HG02798 (cell line): ENCODE results near the gene CMIP.

Source experiments
- ATAC-seq: cut with Tn5 transposase; IDR thresholded peaks from one replicate; pipeline ENCODE4 v1.9.1; 2021; ENCODE audit warnings: mild to moderate bottlenecking; ENCODE audit not compliant: unreplicated experiment, poor library complexity

CMIP gene

GRCh38 chr16:81745704-81746558 is 301.3 kb downstream of the CMIP start:
- ATAC-seq = peak; percentile 84

DNA sequence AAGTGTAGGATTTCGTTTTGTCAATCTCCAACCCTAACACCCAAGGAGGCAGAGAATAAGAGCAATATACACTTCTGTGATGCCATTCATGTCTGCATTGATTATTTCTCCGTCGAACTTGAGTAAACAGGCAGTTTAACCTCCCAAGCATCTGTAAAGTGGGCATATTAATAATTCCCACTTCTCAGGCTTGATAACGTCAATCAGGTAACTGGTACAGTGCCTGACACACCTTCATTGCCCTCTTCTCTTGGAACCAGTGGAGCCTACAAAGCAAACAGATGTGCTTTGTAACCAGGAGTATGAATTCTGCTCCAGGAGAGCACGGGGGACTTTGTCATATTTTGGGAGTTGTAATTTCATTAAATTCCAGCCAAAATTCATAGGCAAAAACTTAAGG is 302.0 kb downstream of the CMIP start:
- no peak for ATAC-seq

DNA sequence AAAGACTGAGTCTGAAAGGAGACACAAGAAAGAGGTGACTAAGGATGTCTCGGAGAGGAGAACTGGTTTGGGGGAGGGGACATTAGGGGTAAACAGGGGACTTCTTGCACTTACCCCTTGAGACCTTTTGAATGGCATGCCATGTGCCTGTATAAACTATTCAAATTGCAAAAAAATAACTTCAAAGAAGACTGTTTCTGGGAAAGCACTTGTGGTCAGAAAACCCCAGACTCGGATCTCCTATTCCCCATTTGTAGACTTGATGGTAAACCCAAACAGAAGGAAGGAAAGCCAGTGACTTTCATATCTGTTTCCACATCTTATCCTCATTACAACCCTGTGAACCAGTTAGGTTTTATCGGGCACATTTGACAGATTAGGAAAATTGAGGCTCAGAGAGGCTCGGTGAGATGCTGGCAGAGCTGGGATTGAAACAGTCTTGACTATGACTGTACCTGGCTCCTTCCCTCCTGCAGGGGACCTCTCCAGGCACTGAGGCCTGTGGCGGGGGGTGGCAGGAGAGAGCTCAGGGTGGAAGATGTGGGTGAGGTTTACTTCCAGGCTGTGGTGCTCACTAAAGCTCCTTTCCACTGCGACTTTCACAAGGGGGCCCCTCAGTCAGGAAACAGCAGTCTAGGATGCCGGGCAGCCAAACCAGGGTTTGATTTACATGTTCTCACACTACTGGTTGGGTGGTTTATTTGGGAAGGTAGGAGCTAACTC is 304.0 kb downstream of the CMIP start:
- no peak for ATAC-seq

DNA sequence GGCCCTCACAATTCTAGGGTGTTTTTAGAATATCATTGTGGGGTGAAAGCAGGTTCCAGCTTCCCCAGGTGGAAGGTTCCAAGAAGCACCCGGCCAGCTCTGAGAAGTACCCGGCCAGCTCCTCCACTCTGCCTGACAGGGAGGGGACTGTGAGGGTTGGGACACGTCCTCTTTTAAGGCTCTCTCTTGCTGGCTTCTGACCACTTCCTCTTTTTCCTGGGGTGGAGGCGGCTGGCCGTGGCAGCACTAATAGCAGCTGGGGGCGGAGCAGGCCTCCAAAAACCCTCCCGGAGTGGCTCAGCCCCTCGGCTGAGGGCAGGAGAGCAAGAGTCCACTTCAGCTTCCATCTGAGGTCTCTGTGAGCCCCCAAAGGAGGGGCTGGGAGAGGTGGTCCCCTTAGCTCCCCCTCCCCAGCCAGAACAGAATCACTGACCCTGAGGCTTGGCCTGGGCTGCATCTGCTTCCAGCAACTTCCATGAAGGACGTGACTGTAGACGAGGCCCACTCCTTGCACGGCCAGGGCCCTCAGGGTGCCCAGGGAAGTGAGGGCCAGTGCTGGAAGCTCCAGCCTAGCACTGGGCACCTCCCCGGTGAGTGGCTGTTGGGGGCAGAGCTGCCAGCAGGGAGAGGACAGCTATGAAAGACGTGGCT is 307.7 kb downstream of the CMIP start:
- ATAC-seq = peak; percentile 95

- ATAC-seq = no peak
Measured at GRCh38 chr16:81752876-81753227, 308.2 kb downstream of the CMIP start.

DNA sequence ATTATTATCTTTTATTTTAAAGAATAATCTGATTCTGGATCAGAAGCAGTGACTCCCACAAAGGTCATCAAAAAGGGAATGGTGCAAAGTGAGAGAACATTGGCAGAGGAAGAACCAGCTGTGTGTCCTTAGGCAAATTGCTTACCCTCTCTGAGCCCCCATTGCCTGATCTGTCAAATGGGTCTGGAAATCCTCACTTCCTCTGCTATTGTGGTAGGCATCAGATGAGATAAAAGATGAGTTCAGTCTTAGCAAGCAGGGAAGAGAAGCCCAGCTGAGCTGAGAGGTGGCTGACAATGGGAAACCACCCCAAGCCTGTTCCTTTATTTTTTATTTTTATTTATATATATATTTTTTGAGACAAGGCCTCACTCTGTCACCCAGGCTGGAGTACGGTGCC is 310.2 kb downstream of the CMIP start:
- no peak for ATAC-seq

DNA sequence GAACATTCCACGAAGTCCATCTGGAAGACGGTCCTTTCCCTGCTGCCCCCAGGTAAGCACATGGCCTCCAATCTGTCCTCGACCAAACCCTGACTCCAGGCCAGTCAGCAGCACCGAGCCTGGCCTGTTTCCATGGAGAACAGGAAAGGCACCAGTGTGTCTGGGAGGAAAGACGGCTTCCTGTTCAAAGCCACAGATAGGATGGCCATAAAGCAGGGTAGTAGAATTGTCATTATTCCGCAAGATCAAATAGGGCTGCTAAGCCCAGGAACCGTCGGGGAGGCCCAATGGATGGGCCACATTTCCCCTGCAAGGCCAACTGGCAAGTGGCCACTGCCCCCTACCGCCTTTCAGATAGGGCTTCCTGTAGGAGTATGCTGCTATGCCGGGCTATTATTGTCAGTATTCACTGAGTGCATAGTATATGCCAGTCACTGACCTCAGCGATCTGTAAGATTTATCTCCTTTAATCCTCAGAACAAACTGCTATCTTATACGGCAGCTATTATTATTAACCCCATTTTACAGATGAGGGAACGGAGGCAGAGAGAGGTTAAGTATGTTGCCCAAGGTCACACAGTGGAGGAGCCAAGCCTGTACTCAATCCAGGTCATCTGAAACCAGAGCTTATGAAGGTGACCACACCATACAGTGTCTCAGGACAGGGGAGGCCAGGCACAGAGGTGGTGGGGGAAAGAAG is 311.5 kb downstream of the CMIP start:
- ATAC-seq = no peak

GRCh38 chr16:81756615-81757356 is 312.2 kb downstream of the CMIP start:
- ATAC-seq = no peak

GRCh38 chr16:81758376-81758775 is 313.8 kb downstream of the CMIP start:
- ATAC-seq = no peak
